Kidney glomerular epithelial cell (primary cell): ENCODE results near the gene SPATA16.
"Not testable (repeated sequence)": the region's sequence is repeated elsewhere in the genome, so short reads cannot be mapped to it uniquely, and the experiment has no call there.

Source experiments
- DNase-seq: peaks from one replicate; lab custom pipeline; 2025; lab: John Stamatoyannopoulos, UW

SPATA16 gene

GRCh38 chr3:172876297-172876696 is 264.7 kb downstream of the SPATA16 start:
- DNase-seq: no peak

GRCh38 chr3:172875039-172875438 is 266.0 kb downstream of the SPATA16 start:
- DNase-seq: no peak

GRCh38 chr3:172869784-172870518 is 271.1 kb downstream of the SPATA16 start:
- no peak for DNase-seq

GRCh38 chr3:172869368-172869771 is 271.7 kb downstream of the SPATA16 start:
- no peak for DNase-seq

- DNase-seq: no peak
These were observed 272.3 kb downstream of the SPATA16 start for GRCh38 chr3:172868582-172869200.

GRCh38 chr3:172866726-172867350 is 274.2 kb downstream of the SPATA16 start:
- not testable (repeated sequence) for DNase-seq

- no peak for DNase-seq
These were observed 282.0 kb downstream of the SPATA16 start for GRCh38 chr3:172859041-172859440.

- DNase-seq: no peak
These were observed 284.0 kb downstream of the SPATA16 start for GRCh38 chr3:172856795-172857742.

GRCh38 chr3:172855037-172855436 is 286.0 kb downstream of the SPATA16 start:
- DNase-seq: no peak

- DNase-seq: peak; percentile 31
These were observed 286.9 kb downstream of the SPATA16 start for GRCh38 chr3:172853921-172854666.

GRCh38 chr3:172853005-172853404 is 288.0 kb downstream of the SPATA16 start:
- no peak for DNase-seq

- peak; percentile 60 for DNase-seq
These were observed 292.1 kb downstream of the SPATA16 start for GRCh38 chr3:172848910-172849309.

GRCh38 chr3:172847292-172847691 is 293.7 kb downstream of the SPATA16 start:
- no peak for DNase-seq

- peak; percentile 96 for DNase-seq
These were observed 294.3 kb downstream of the SPATA16 start for GRCh38 chr3:172846706-172847105.

GRCh38 chr3:172846103-172846561 is 294.9 kb downstream of the SPATA16 start:
- no peak for DNase-seq

- DNase-seq: no peak
These were observed 296.6 kb downstream of the SPATA16 start for GRCh38 chr3:172844428-172844827.

- DNase-seq: no peak
These were observed 300.1 kb downstream of the SPATA16 start for GRCh38 chr3:172840913-172841312.

- DNase-seq: no peak
These were observed 300.6 kb downstream of the SPATA16 start for GRCh38 chr3:172840463-172840862.

- no peak for DNase-seq
These were observed 301.4 kb downstream of the SPATA16 start for GRCh38 chr3:172839679-172840078.
